Hippocampal formation (tissue), 2 donors: ENCODE measurements around the gene DMXL2.
"Not testable (repeated sequence)": the region's sequence is repeated elsewhere in the genome, so short reads cannot be mapped to it uniquely, and the experiment has no call there.

ENCODE experiments used
- DNase-seq, 2 donors: peaks; one replicate each; lab custom pipeline; 2025; lab: John Stamatoyannopoulos, UW

Gene DMXL2

GRCh38 chr15:51624022-51624421, 1.5 kb upstream of the DMXL2 start:
- DNase-seq, result no peak

- no peak for DNase-seq
Observed at GRCh38 chr15:51623386-51623938, 891 bp upstream of the DMXL2 start.

- DNase-seq, result peak; percentile 21 to 44
Observed at GRCh38 chr15:51621936-51622603, 501 bp downstream of the DMXL2 start.

- no peak for DNase-seq
Observed at GRCh38 chr15:51621155-51621765, 1.3 kb downstream of the DMXL2 start.

- no peak for DNase-seq
Observed at GRCh38 chr15:51620641-51621040, 1.9 kb downstream of the DMXL2 start.

- no peak for DNase-seq
Observed at GRCh38 chr15:51620122-51620521, 2.4 kb downstream of the DMXL2 start.

- no peak for DNase-seq
Observed at GRCh38 chr15:51619331-51620035, 3.1 kb downstream of the DMXL2 start.

- no peak for DNase-seq
Observed at GRCh38 chr15:51617886-51618285, 4.7 kb downstream of the DMXL2 start.

GRCh38 chr15:51613951-51614350, 8.6 kb downstream of the DMXL2 start:
- no peak for DNase-seq

- DNase-seq, result not testable (repeated sequence)
Observed at GRCh38 chr15:51612669-51613068, 9.9 kb downstream of the DMXL2 start.

GRCh38 chr15:51603462-51603948, 19.1 kb downstream of the DMXL2 start:
- not testable (repeated sequence) for DNase-seq

- no peak for DNase-seq
Observed at GRCh38 chr15:51603002-51603401, 19.6 kb downstream of the DMXL2 start.

- no peak for DNase-seq
Observed at GRCh38 chr15:51602484-51602883, 20.1 kb downstream of the DMXL2 start.

- no peak for DNase-seq
Observed at GRCh38 chr15:51601801-51602200, 20.8 kb downstream of the DMXL2 start.

GRCh38 chr15:51600114-51600513, 22.5 kb downstream of the DMXL2 start:
- DNase-seq, result no peak

GRCh38 chr15:51589881-51590568, 32.5 kb downstream of the DMXL2 start:
- DNase-seq, result no peak

GRCh38 chr15:51588966-51589365, 33.6 kb downstream of the DMXL2 start:
- DNase-seq, result no peak

- no peak for DNase-seq
Observed at GRCh38 chr15:51585986-51586385, 36.6 kb downstream of the DMXL2 start.

- no peak for DNase-seq
Observed at GRCh38 chr15:51580982-51581381, 41.6 kb downstream of the DMXL2 start.

- no peak for DNase-seq
Observed at GRCh38 chr15:51580385-51580784, 42.2 kb downstream of the DMXL2 start.

- DNase-seq, result no peak
Observed at GRCh38 chr15:51579012-51579411, 43.6 kb downstream of the DMXL2 start.
